Heart left ventricle (tissue), 16 donors: ENCODE results near the gene SNRPA1. TPM values are rescaled to one million over a fixed set of nuclear protein-coding genes. Genes with fewer than 3 reads are reported as not detected.
"Not testable (repeated sequence)": the region's sequence is repeated elsewhere in the genome, so short reads cannot be mapped to it uniquely, and the experiment has no call there.

Source experiments
- ATAC-seq, 4 donors: fragments of 200-7000 bp; cut with Tn5 transposase; one replicate each; pipeline ENCODE4 v1.9.1; 2020 to 2022; ENCODE audit warnings: moderate library complexity in 4 of 4, mild to moderate bottlenecking in 3 of 4, moderate number of reproducible peaks in 1 of 4
- DNase-seq, 5 donors: peaks; one replicate each; pipeline ENCODE4 v3.0.0-alpha.2; 2020
- H3K27ac ChIP-seq, 12 donors: fragments of 200-600 bp; sonication (generic) in 4 of 12; one replicate each; pipeline versions ENCODE4 v1.5.0 to v1.8.0; 2016 to 2022; ENCODE audit warnings: mild to moderate bottlenecking in 2 of 12
- H3K27me3 ChIP-seq, 9 donors: fragments of 200-600 bp; sonication (generic) in 2 of 9; one replicate each; pipeline versions ENCODE4 v1.5.1 to v1.8.0; 2016 to 2022; ENCODE audit warnings: mild to moderate bottlenecking in 3 of 9
- H3K36me3 ChIP-seq, 9 donors: fragments of 200-600 bp; sonication (generic) in 2 of 9; one replicate each; pipeline versions ENCODE4 v1.5.0 to v1.8.0; 2018 to 2022; ENCODE audit warnings: mild to moderate bottlenecking in 2 of 9
- H3K4me1 ChIP-seq, 12 donors: fragments of 200-600 bp; sonication (generic) in 4 of 12; one replicate each; pipeline versions ENCODE4 v1.5.0 to v1.8.0; 2016 to 2022; ENCODE audit warnings: mild to moderate bottlenecking in 3 of 12
- H3K4me3 ChIP-seq, 12 donors: fragments of 200-600 bp; sonication (generic) in 4 of 12; one replicate each; pipeline versions ENCODE4 v1.5.0 to v1.8.0; 2017 to 2022; ENCODE audit warnings: mild to moderate bottlenecking in 9 of 12, moderate library complexity in 4 of 12
- H3K9me3 ChIP-seq, 12 donors: fragments of 200-600 bp; sonication (generic) in 4 of 12; one replicate each; pipeline versions ENCODE4 v1.5.0 to v1.8.0; 2016 to 2022; ENCODE audit warnings: mild to moderate bottlenecking in 1 of 12
- POLR2A ChIP-seq, 2 donors: fragments of 450-650 bp; IDR thresholded peaks; one replicate each; pipeline ENCODE4 v1.6.1; 2017; ENCODE audit warnings: antibody characterized with exemption in 2 of 2, mild to moderate bottlenecking in 2 of 2, moderate library complexity in 2 of 2
- WGBS, 4 donors: extraction: QIAGEN DNeasy Blood & Tissue Kit in 2 of 4; methylation state at CpG; one replicate each; pipeline versions ENCODE4 v1.1.5 to v1.1.7; 2013 to 2018; 5-methylcytosine and 5-hydroxymethylcytosine counted together
- intact Hi-C, 10 donors: fragments of 100-400 bp; cut with DNase I; formaldehyde crosslinking; loops; one replicate each; pipeline versions ENCODE4 v1.11.1 to v1.14.2; 2022
- polyA plus RNA-seq, 2 donors: library from polyadenylated mRNA; stranded (reverse); fragments of 200-250 nt; gene quantifications; one replicate each; pipeline ENCODE4 v1.2.3, GENCODE V29; 2013
- total RNA-seq, 9 donors: library from RNA; depleted of rRNA in 2 of 9; stranded (reverse); fragments of >200 nt in 2 of 9; fragmentation: NEBNext Ultra II Directional in 3 of 9; extraction: Animal tissue kit (Norgen Biotek cat#: 25700) in 3 of 9; gene quantifications; one replicate each; pipeline versions ENCODE4 v1.1.0 to v1.2.4, GENCODE V29; 2016 to 2023
- TF ChIP-seq, protein P1 (sequence below), 12 donors: fragments of 200-600 bp; sonication (generic) in 4 of 12; IDR thresholded peaks; one replicate each; pipeline versions ENCODE4 v1.5.0 to v1.8.0; 2018 to 2022; ENCODE audit warnings: antibody characterized with exemption in 12 of 12, mild to moderate bottlenecking in 5 of 12
- donor health status: ischemic (EF 13 %, LVEDD 7.1; RV severe dilation, severe dysfunction).
- donor health status: healthy with polysubstance abuse.
- donor health status: DM: no; HTN: yes; CAD: no.
- donor health status: DM: no; HTN: no; CAD: no.
- donor health status: ischemic (EF 25% LVEDD 6.9; RV normal size, moderate dysfunction).
- donor health status: ischemic (EF 25% LVEDD 5.7; RV mildly dilated, moderate dysfunction).
- donor health status: healthy.
- donor health status: DM: yes; HTN: yes; CAD: no.
- donor health status: ischemic (EF 35%, LVEDD 5.7; RV mildly dilated, moderate dysfunction).
- donor health status: nonischemic (EF 11% LVEDD 7.7; RV severe dilation, severe dysfunction).
- donor health status: DM: yes; HTN: yes; CAD: no.
- donor health status: PGD.
- donor health status: ischemic (EF 29% LVEDD 5.4; RV normal size, mild dysfunction).
- donor health status: nonischemic (EF 23%, LVEDD 6.1; RV moderate dilation, normal function).

The SNRPA1 gene
- total and polyA plus RNA-seq, 11 donors, result 17.6 to 57.8 (median 30.2) TPM

DNA sequence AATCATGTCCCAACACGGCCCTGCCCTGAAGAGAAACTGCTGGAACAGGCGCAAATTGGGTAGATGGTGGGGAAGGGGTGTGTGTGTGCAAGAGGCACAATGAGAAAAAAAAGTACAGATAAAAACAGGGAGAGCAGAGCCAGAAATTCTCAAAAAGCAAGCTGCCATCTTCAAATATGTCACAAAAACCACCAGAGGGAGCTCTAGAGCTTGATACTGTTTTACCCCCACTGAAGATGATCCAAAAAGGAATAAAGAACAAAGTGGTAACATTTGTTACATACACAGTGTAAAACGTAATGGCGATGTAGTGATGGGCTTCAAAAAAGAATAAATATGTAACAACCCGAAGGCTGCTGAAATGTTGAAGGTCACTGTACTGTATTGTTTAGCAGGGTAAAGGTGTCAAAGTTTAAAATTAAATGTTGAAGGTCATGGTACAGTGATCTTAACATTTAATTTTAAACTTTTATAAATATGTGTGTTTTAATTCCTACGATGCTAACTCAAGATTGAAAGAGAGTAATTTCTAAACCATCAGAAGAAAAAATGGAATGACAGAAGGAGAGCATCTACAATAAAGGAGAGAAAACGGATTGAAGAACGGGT, 6.0 kb downstream of the SNRPA1 start:
- Histone ChIP-seq H3K4me3 (no peak overlapping the region), H3K27me3 (no peaks in the 10 kb centered on the region), H3K4me1 (peaks cover 4 to 39% (median 22%) of the 10 kb centered on the region in 12 donors), H3K27ac (no peak overlapping the region), H3K36me3 (peaks cover 0 to 87% (median 80%) of the 10 kb centered on the region in 9 donors), H3K9me3 (peaks cover 0 to 3% (median 0%) of the 10 kb centered on the region in 12 donors)
- intact Hi-C loops, result no loop called here
- no peak for DNase-seq
- 80 to 83% (median 81%) methylated on average over 8 of the region's 8 CpGs for WGBS, 4 donors
- peak in 2 of 4 donors; percentile 37 to 52 for ATAC-seq
- TF ChIP-seq, protein P1, sequence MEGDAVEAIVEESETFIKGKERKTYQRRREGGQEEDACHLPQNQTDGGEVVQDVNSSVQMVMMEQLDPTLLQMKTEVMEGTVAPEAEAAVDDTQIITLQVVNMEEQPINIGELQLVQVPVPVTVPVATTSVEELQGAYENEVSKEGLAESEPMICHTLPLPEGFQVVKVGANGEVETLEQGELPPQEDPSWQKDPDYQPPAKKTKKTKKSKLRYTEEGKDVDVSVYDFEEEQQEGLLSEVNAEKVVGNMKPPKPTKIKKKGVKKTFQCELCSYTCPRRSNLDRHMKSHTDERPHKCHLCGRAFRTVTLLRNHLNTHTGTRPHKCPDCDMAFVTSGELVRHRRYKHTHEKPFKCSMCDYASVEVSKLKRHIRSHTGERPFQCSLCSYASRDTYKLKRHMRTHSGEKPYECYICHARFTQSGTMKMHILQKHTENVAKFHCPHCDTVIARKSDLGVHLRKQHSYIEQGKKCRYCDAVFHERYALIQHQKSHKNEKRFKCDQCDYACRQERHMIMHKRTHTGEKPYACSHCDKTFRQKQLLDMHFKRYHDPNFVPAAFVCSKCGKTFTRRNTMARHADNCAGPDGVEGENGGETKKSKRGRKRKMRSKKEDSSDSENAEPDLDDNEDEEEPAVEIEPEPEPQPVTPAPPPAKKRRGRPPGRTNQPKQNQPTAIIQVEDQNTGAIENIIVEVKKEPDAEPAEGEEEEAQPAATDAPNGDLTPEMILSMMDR (IDR thresholded peaks at IDR 0.05), result peak; percentile 45 to 70 (median 58)
- no peak for TF ChIP-seq POLR2A (IDR thresholded peaks at IDR 0.05)

DNA sequence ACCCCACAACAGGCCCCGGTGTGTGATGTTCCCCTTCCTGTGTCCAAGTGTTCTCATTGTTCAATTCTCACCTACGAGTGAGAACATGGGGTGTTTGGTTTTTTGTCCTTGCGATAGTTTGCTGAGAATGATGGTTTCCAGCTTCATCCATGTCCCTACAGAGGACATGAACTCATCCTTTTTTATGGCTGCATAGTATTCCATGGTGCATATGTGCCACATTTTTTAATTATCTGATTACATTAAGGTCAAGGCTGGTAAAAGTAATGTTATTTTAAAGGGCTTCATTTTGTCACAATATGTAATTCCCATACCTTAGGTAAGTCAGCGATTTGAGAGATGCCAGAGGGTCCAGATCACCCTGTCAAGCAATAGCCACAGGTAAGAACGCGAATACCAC, 7.7 kb downstream of the SNRPA1 start:
- Histone ChIP-seq H3K4me1 (peaks cover 0 to 22% (median 6%) of the 10 kb centered on the region in 12 donors), H3K36me3 (peaks cover 0 to 100% (median 91%) of the 10 kb centered on the region in 9 donors)
- ATAC-seq, DNase-seq, H3K9me3 ChIP-seq, H3K27me3 ChIP-seq, intact Hi-C loops, H3K27ac ChIP-seq, H3K4me3 ChIP-seq: not testable (repeated sequence)
- 93 to 100% (median 96%) methylated on average over 6 of the region's 6 CpGs for WGBS, 4 donors

DNA sequence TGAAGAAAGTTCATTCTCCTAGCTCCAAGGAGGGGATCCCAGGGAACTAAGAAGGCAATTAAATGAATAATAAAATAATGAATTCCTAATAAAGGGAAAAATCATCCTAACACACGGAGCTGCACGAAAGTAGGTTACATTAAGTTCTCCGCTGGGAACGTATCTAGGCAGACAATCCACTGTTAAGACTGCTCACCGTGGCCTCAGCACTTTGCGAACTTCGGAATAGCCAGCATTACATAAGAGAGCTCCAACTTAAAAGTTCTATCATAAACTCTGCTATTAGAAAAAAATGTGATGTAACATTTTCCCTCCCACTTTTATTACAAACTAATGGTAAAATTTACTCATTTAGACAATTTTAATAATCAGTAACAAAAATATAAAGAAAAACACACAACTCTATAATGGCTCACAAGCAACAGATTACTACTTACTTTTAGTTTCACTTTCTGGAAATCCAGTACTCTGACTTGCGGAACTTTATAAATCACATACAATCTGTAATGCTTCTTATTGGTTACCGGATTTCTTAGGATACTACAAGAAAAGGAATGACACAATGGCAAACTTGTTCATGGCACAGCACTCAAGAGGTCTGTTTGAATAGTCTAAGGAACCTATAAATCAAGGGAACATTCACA, 8.5 kb downstream of the SNRPA1 start:
- intact Hi-C loops, result no loop called here
- Histone ChIP-seq H3K36me3 (peaks cover 0 to 100% (median 91%) of the 10 kb centered on the region in 9 donors), H3K27ac (peak overlapping the region in 1 of 12 donors; percentile 60), H3K4me3 (no peak overlapping the region), H3K4me1 (peaks cover 0 to 17% (median 0%) of the 10 kb centered on the region in 12 donors), H3K9me3 (peaks cover 0 to 3% (median 0%) of the 10 kb centered on the region in 12 donors), H3K27me3 (no peaks in the 10 kb centered on the region)
- no peak for TF ChIP-seq POLR2A (IDR thresholded peaks at IDR 0.05)
- TF ChIP-seq, protein P1 (IDR thresholded peaks at IDR 0.05), result no peak
- ATAC-seq, result no peak
- no peak for DNase-seq
- WGBS, 4 donors, result 89 to 94% (median 92%) methylated on average over 9 of the region's 9 CpGs

DNA sequence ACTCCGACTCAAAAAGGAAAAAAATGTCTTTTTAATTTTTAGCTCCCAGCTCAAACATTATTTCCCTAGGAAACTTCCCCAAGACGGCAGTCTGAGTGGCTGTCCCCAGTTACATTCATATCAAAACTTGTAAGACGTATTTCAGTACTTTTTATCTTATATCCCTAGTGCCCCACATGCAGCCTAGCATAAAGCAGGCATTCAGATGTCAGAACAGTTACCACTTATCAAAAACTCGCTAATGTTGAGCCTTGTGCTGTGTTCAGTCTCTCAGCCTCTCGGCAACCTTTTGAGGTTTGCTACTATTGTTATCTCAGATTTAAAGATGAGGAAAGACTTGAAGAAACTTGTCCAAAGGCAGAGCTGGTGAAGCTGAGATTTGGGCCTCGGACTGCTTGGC, 11.1 kb downstream of the SNRPA1 start:
- DNase-seq (no peak), ATAC-seq (no peak)
- intact Hi-C loops, result no loop called here
- TF ChIP-seq, protein P1 (IDR thresholded peaks at IDR 0.05), result no peak
- no peak for TF ChIP-seq POLR2A (IDR thresholded peaks at IDR 0.05)
- Histone ChIP-seq H3K27me3 (no peaks in the 10 kb centered on the region), H3K4me1 (peaks cover 0 to 9% (median 0%) of the 10 kb centered on the region in 12 donors), H3K4me3 (no peak overlapping the region), H3K27ac (no peak overlapping the region), H3K36me3 (peaks cover 0 to 98% (median 94%) of the 10 kb centered on the region in 9 donors), H3K9me3 (peaks cover 0 to 3% (median 0%) of the 10 kb centered on the region in 12 donors)
- 78 to 91% (median 86%) methylated on average over 6 of the region's 6 CpGs for WGBS, 4 donors
